NCI-H1105 (cell line): ENCODE data around the gene ZNF236.
"Not testable (repeated sequence)": the region's sequence is repeated elsewhere in the genome, so short reads cannot be mapped to it uniquely, and the experiment has no call there.

Experiments used
- DNase-seq: peaks from one replicate; lab custom pipeline; 2025; lab: John Stamatoyannopoulos, UW

ZNF236 gene

GRCh38 chr18:77005651-77006195 is 183.4 kb downstream of the ZNF236 start:
- DNase-seq = no peak

- no peak for DNase-seq
These were observed 184.2 kb downstream of the ZNF236 start for GRCh38 chr18:77006305-77007175.

GRCh38 chr18:77007251-77007650 is 184.9 kb downstream of the ZNF236 start:
- no peak for DNase-seq

- DNase-seq = no peak
These were observed 185.6 kb downstream of the ZNF236 start for GRCh38 chr18:77008006-77008405.

GRCh38 chr18:77008576-77009315 is 186.4 kb downstream of the ZNF236 start:
- DNase-seq = no peak

GRCh38 chr18:77009675-77010074 is 187.3 kb downstream of the ZNF236 start:
- no peak for DNase-seq

GRCh38 chr18:77012120-77012519 is 189.8 kb downstream of the ZNF236 start:
- DNase-seq = no peak

GRCh38 chr18:77012806-77013541 is 190.6 kb downstream of the ZNF236 start:
- DNase-seq = no peak

GRCh38 chr18:77013811-77014521 is 191.6 kb downstream of the ZNF236 start:
- no peak for DNase-seq

- no peak for DNase-seq
These were observed 192.2 kb downstream of the ZNF236 start for GRCh38 chr18:77014538-77014937.

- DNase-seq = no peak
These were observed 192.8 kb downstream of the ZNF236 start for GRCh38 chr18:77015169-77015568.

GRCh38 chr18:77015771-77016710 is 193.7 kb downstream of the ZNF236 start:
- DNase-seq = no peak

- DNase-seq = no peak
These were observed 194.6 kb downstream of the ZNF236 start for GRCh38 chr18:77016936-77017335.

GRCh38 chr18:77017355-77017754 is 195.0 kb downstream of the ZNF236 start:
- DNase-seq = no peak

- not testable (repeated sequence) for DNase-seq
These were observed 196.3 kb downstream of the ZNF236 start for GRCh38 chr18:77018650-77019049.

GRCh38 chr18:77019641-77020040 is 197.3 kb downstream of the ZNF236 start:
- no peak for DNase-seq
